ENCODE data around the gene C16orf96.
A peak's percentile ranks its signal among the peaks of the same experiment; 100 is the strongest.

Gene C16orf96

DNA sequence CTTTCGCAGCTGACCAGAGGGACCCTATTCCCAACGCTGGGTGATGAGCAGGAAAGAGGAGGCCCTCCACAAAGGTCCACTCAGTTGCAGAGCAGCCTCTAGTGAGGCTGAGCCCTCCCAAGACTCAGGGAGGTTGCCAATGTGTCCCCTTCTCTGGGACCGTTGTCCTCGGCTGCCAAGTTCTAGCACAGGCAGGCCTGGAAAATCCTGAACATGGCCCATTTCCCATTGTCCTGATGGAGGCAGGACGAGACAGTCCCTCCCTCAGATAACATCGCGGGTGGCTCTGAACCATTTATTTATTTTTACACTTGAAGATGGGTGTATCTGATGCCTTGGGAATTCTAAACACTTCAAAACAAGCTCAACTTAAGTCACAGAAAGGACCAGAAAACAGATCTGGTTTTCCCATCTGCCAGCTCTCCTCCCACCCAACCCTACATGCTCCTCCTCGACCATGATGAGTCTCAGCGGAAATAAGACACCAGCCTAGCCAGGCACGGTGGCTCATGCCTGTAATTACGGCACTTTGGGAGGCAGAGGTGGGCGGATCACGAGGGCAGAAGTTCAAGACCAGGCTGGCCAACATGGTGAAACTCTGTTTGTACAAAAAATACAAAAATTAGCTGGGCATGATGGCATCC is 30.4 kb upstream of the C16orf96 start:
- DNase-seq (ENCODE audit: low read depth): no peak

DNA sequence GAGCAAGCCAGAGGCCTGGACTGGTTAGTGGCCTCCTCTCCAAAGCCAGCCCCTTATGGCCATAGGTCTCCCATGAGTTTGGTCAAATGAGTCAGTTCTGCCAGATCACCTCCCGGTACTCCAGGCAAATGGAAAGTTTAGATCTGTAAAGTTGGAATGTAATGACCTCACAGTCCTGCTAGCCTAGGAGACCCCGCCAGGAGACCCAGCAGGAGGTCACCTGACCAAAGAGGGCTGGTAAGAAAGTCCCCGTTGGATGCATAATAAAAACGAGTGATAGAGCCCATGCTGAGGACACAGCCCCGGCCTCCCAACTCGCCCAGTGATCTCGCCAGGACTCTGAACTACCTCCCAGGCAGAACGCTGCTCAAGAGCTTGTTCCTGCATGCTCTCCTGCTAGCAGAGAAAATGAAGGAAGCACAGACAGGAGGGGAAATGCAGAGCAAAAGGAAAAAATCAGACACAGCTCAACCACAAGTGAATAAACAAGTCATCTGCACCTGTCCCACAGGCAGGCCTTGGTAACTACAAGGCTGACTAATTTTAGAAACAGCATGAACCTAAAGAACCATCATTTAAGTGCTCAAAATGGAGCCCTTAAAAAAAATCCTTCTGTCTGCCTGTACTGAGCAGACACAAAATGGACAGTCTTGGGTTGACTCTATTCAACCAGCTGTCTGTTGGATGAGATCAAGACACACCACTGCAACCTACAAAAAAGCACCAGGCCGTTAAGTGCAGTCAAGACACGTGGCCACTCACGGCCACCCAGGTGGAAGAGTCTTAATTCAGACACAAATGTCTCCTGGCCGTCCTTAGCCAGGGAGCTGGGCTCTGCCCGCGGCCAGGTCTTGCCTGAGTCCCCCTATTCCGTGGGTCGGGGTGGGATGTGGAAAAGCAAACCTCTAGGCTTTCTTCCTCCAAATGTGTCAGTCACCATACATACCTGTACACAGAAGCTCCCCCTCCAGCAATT is 26.8 kb upstream of the C16orf96 start:
- no peak for DNase-seq (ENCODE audit: low read depth)

DNA sequence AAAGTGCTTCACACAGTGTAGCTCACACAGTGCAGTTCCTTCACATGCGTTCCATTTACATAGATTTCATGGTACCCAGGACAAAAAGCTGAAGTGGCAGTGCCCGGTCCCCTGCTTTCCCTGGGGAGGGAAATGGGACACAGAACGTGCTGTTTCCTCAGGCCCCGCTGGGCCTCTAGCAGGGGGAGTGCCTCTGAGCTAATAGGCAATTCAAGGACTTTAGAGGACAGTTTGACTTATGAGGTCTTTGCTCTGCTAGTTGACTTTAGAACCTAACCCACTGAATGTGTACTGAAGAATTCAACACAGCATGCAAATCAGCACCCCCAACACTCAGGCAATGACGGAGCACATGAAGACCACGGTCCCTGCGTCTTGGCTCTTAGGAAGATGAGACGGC is 24.3 kb upstream of the C16orf96 start:
- no peak for DNase-seq (ENCODE audit: low read depth)

DNA sequence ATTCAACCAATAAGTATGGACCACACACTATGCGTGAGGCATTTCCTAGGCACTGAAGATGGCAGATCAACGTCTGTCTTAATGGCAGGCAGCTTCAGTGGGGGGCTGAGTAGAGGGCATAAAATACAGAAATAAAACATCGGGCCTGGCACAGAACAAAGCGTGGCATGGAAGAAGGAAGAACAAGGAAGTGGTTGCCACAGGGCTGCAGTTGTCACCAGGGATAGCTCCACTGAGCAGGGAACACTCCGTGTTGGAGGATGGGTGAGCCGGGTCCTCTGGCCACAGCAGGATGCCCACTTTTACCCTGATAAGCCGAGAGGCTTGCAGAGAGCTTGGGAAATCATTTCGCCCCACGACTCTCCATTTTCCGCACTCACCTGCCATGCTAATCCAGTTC is 23.9 kb upstream of the C16orf96 start:
- DNase-seq (ENCODE audit: low read depth): no peak

DNA sequence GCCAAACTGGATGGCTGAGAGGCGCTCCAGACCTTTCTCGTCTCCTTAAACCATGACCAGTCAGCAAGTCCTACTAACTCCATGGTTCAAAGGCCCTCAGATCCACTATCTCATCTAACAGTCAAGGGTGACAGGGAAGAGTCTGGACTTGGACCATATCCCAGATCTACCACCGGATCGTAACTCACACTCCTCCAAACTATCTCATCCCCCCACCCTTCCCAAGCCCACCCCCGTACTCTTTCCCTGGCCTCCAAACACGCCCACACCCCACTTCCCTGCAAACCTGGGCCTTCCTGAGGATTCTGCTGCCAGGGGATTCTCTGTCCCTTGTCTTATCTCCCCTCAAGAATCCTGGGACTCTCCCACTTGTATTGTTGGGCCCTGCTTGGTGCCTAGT is 22.6 kb upstream of the C16orf96 start:
- DNase-seq (ENCODE audit: low read depth): no peak

DNA sequence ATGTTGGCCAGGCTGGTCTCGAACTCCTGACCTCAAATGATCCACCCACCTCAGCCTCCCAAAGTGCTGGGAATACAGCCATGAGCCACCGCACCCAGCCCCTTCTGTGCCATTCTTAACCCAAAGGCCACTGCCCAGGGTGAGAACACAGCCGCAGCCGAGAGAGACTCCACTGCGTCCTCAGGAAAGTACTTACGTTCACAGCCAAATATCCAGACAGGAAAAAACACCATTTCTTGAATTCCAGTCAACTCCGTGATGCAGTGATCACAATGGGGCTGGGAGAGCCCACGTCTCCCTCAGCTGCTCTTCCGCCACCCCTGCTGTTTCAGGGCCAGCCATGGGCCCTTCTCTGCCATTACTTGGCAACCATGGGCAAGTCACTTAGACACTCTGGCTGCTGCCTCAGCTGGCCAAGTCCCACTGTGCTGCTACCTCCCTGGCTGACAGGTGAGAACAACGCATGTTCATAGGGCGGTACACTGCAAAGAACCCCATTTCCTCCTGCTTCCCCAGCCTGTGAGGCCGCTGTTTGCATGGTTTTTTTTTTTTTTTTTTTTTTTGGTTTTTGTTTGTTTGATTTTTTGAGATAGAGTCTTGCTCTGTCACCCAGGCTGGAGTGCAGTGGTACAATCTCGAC is 21.9 kb upstream of the C16orf96 start:
- DNase-seq (ENCODE audit: low read depth): no peak

DNA sequence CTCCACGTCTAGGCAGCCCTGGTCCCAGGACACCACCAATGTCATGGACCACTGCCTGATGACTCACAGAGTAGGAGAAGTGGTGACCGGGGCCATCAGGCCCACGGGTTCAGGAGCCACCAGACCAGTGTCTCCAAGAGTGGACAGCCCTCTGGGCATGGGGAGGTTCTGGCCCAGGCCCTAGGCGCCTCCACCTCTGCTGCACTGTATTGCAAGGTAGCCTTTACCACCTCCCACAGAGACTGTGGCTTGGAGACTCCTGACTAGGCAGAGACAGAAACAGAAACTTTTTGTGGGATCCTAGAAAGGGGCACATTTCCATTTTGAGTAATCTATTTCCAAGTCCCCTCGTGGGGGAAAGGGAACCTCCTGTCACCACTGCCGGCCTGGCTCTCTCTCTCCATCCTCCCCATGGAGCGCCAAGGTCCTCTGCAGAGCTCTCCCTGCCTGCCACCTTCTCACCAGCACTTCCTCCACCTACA is 20.5 kb upstream of the C16orf96 start:
- DNase-seq (ENCODE audit: low read depth): no peak

DNA sequence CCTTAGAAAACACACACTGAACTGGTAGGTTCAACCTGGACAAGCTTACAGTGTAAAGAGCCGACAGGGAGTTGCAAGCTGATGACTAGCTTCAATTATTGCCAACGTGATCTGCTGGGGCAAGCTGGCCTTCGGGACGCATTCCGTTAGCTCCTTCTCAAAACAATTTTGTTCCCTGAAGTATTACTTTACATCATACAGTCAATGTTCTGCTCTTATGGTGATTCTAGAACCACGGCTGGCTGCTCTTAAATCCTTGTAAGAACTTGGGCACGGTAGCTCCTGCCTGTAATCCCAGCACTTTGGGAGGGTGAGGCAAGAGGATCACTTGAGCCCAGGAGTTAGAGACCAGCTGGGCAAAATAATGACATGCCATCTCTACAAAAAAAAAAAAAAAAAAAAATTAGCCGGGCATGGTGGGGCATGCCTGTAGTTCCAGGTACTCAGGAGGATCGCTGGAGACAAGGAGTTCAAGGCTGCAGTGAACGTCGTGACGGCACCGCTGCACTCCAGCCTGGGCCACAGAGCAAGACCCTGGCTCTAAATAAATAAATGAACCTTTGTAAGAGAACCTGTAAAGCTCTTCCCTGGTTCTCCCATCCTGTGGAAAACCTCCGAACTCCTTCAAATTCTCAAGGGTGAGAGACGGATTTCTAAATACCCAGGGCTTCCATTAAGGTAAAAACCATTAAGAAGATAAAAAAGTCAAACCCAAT is 19.6 kb upstream of the C16orf96 start:
- no peak for DNase-seq (ENCODE audit: low read depth)

DNA sequence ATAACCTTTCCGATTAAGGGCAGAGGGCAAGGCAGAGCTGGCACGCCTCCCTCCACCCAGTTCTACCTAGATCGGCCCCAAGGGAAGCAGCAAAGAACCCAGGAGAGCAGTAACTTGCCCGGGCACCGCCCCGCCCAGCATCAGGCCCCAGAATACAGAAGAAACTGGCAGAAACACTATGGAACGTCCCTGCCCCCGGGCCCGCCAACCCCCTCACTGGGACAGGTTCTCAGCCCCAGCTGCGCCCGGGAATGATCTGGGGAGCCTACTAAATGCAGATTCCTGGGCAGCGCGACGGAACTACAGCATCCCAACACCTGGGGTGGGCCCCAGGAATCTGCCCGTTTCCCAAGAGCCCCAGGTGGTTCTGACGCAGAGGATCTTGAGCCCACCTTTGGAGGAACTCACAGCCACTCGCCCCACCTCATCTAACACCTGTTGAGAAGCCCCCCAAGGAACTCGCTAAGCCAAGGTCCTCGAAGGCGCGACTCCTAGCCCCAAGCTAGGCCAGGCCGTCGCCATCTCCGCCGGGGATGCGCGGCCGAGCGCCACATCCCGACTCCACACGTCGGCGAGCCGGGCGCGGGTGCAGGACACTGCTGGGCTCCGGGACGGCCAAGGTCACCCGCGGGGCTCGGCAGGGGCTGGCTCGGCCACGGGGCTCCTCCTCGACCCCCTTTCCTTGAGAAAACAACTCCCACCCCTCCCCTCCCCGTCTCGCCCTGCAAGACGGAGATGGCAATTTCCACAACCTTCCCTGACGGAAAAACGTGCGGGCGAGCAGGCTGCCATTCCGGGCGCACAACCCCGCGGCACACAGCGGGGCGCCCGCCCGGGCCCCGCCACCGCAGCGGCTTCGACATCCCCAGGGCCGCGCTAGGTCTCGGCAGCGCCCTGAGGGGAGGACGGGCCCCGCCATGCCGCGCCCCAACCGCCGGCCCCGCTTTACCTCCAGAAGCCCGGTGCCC is 18.5 kb upstream of the C16orf96 start:
- no peak for DNase-seq (ENCODE audit: low read depth)

DNA sequence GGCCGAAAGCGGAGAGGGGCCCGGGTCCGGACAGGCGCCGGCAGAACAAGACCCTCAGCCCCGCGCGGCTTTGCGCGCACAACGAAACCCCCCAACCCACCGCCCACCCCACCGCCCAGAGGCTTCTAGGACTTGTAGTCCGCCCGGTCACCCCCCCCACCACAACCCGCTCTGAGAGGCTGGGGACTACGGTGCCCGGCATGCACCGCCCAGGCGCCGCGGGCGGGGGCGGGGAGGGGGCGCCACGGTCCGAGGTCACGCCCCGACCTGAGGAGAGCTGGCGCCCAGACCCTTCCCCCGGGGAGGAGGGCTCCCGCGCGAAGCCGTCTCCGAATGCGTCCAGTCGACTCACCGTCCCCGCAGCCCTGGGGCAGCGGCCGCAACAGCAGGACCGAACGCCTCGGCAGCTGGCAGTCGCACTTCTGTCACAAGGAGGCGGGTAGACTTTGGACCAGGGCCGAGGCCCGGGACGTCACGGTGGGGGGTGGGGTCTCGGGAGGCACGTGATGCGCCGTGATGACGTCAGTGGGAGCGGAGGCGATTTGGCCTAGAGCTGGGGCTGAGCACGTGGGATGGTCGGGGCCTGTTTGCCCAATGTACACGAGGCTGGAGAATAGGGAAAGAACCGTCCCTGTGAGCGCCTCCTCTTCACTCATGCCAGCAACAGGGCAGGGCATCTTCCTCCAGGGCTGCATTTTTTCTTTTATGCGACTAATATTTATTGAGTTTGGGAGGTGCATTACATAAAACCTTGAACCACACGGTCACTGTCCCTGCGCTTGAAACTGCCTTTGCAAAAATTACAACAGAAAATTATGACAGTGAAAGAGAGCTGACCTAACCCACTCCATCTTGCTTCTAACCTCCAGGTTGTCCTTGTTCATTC is 17.5 kb upstream of the C16orf96 start, which contains the start of gene CDIP1:
TSS of gene CDIP1 (minus strand) at position 424 of the 886 bp plus-strand sequence. CDS start 24,643 bp downstream, outside the sequence.
- DNase-seq (ENCODE audit: low read depth): peak; percentile 93

DNA sequence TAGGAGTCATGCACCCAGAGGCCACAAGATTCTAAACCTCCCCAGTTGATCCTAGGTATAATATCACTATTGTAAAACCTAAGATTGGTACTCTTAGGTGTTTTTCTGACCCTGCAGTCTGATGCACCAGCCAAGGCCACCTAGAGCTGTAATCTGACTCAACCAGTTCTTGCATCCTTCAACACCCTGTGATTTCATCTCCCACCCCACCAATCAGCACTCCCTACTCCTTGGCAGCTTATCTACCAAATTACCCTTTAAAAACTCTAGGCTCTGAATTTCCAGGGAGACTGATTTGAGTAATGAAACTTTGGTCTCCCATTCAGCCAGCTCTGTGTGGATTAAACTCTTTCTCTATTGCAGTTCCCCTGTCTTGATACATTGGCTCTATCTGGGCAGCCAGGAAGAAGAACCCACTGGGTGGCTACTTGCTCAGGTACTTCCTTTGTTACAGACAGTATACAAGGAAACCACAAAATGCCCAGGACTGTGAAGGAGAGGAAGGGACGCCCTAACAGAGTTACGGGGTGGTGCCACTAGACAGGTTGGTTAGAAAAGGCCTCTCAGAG is 16.3 kb upstream of the C16orf96 start:
- no peak for DNase-seq (ENCODE audit: low read depth)

DNA sequence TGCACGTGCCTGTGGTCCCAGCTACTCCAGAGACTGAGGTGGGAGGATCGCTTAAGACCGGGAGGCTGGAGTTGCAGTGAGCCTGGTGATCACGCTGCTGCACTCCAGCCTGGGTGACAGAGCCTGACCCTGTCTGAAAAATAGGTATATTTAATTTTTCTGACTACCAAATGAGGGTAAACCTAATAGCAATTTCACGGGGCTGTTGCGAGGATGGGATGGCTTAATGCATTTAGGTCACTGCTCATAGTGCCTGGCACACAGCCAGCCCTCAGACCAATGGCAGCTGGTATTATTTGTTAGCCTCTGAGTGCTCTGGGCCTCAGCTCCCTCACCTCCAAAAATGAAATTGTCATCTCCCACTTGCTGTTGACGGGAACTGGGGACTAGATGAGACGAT is 11.7 kb upstream of the C16orf96 start:
- DNase-seq (ENCODE audit: low read depth): no peak

DNA sequence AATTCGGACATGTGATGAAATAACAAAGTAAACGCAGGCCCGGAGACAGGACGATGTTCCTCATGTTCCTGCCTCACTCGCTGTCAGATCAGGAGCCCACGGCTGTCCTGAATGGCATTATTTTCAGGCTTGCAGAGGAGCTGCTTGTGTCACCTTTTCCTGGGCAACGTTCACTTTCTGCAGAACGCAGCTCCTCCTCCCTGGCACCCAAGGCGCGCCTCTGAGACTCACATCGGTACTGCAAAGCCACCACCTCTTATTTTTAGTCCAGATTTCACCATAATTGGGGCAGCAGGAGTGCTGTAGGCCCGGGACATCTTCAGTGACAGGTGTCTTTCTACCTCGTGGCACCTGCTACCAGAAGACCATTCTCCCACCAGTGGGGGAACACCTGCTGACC is 8.0 kb upstream of the C16orf96 start:
- no peak for DNase-seq (ENCODE audit: low read depth)

DNA sequence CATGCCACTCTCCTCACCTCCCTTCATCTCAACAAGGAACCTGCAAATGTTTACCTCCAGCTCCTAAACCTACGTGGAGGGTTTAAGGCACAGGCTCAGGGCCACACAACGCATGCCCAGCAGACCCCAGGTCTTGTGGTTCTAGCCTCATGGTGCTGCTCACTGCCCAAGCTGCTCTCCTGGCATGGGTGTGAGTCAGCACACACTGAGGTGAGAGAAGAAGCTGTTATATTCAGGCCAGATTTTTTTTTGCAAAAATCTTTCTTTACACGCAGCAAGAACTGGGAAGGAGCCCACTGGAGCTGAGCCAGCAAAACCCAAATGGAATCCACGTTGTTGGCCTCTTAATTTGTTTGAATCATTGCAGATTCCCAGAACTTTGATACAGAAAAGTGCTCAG is 5.5 kb upstream of the C16orf96 start:
- no peak for DNase-seq (ENCODE audit: low read depth)

DNA sequence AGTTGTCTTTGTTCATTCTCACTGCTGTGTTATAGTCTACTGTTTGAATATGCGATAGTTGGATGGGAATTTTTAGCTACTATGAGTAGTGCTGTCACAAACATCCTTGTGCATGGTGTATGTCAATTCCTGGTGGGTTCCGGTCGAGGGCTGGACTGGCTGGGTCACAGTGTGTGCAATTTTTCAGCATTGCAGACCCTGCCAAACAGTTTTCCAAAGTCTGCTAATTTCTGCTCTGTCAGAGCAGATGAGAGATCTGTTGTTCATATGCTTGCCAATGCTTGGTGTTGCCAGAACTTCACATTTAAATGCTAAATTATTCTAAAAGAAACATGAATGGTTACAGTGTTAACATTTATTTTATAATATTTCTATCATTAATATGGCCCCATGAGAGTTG is 3.6 kb upstream of the C16orf96 start:
- no peak for DNase-seq (ENCODE audit: low read depth)

DNA sequence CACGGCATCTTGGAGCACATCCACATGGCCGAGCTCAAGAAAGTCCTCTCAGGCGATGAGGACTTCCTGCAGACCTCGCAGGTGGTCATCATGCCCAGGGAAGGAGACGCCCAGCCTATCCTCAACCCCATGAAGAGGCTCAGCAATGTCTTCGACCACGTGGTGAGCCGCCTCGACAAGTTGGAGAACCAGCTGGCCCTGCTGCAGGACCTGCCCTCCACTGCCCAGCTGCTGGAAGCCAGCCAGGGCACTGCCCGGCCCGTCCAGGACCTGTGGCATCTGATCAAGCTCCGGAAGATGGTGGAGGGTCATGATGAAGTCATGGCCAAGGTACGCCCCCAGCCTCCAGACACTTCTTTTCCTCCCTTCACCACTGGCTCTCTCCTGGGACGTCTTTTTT is 440 bp downstream of the C16orf96 start:
- no peak for DNase-seq (ENCODE audit: low read depth)

DNA sequence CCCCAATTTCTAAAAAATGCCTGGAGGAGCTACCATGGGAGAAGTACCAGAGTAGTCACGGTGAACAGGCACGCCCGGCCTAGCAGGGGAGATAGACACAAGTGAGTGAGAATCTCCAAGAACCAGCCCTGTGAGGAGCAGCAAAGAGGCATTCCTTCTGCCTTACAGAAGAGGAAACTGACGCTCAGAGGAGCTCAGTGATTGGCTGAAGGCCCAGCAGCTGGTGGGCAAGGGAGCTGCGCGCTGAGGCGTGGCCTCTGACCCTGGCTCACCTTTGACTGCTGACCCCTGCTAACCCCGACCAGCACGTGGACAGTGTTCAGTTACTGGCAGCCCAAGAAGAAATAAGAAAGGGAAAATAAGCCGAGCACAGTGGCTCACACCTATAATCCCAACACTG is 1.8 kb downstream of the C16orf96 start:
- DNase-seq (ENCODE audit: low read depth): no peak

DNA sequence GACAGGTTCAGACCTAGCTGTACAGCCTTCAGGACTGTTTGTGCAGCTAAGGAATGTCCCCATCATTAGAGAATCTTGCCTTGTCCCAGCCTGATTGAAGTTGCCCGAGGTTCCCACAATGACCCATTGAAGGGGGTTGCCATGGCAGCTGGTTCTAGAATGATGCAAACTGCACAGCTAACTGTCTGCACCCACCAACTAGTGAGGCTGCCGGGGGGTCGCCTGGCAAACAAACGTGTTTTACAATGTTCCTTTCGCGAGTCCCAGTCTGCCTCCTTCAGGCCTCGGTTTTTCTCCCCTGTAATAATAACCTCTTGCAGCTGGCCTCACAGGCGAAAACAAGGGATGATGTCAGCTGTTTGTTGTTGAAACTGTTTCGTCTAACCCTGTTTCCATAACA is 5.5 kb downstream of the C16orf96 start:
- no peak for DNase-seq (ENCODE audit: low read depth)

DNA sequence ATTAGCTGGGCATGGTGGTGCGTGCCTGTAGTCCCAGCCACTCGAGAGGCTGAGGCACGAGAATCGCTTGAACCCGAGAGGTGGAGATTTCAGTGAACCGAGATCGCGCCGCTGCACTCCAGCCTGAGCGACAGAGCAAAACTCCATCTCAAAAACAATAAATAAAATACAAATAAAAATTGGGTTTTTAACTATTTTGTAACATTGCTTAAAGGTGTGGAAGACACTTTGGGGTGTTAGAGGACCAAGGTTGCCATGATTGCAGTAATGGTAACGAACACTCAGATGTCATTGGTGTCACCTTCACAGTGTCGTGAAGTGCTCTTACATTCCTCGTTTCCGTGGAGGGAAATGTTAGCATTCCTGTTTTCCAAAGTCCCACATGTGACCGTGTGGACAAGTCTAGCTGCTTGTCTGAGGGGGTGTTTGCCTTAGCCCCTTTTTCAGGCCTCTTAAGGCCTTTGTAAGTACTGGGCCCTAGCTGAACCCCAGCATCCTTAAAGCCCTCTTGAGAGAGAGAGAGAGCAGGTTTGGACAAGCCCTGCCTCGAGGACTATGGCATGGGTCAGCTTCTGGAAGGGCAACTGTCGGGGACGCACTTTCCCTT is 8.6 kb downstream of the C16orf96 start:
- no peak for DNase-seq (ENCODE audit: low read depth)
